RWPE1 (cell line): ENCODE measurements around the gene WHRN.

ENCODE experiments used
- CTCF ChIA-PET: fragments of 350-600 bp; sonication (Branson Sonifier 250); formaldehyde crosslinking; extraction: SDS; loops from one replicate; lab custom pipeline; 2021; lab: Yijun Ruan, JAX
- POLR2A ChIA-PET: fragments of 400-600 bp; formaldehyde crosslinking; extraction: SDS; loops from one replicate; lab custom pipeline; 2020; ENCODE audit warnings: antibody characterized with exemption; ENCODE audit not compliant: low non-redundant PET; lab: Yijun Ruan, JAX
- DNase-seq: peaks from one replicate; pipeline ENCODE4 v3.0.0; 2012; ENCODE audit warnings: low spot score
- H3K27ac ChIP-seq: fragments of 450-650 bp; 2 replicates; pipeline ENCODE4 v1.5.1; 2017
- CTCF ChIP-seq: fragments of 450-650 bp; conservative IDR thresholded peaks from 2 replicates; pipeline ENCODE4 v1.5.1; 2017; ENCODE audit warnings: low read depth, mild to moderate bottlenecking

The WHRN gene

GRCh38 chr9:114503009-114503408, 2.3 kb downstream of the WHRN start:
- TF ChIP-seq CTCF: no peak
- POLR2A ChIA-PET: no interaction called here
- no peak for DNase-seq
- CTCF ChIA-PET: interaction anchor here (0.6 to 8.0 kb wide), 8 partner anchors 68 to 1316 kb away, joined by 3 to 74 read pairs (median 6); no protein-coding TSS in a partner anchor
- peak overlapping the region; percentile 74 for H3K27ac ChIP-seq

- no peak for TF ChIP-seq CTCF
- POLR2A ChIA-PET: interaction anchor here (0.6 kb wide), 1 partner anchor 102 kb away, joined by 9 read pairs; no protein-coding TSS in a partner anchor
- H3K27ac ChIP-seq: peak overlapping the region; percentile 74
- CTCF ChIA-PET: interaction anchor here (0.5 to 8.0 kb wide), 9 partner anchors 15 to 1317 kb away, joined by 3 to 74 read pairs (median 5); no protein-coding TSS in a partner anchor
- DNase-seq: peak; percentile 75
Observed at GRCh38 chr9:114501796-114502682, 3.2 kb downstream of the WHRN start.

GRCh38 chr9:114500697-114501292, 4.5 kb downstream of the WHRN start:
- ChIA-PET POLR2A (interaction anchor here (0.6 kb wide), 1 partner anchor 60 kb away, joined by 3 read pairs; no protein-coding TSS in a partner anchor), CTCF (interaction anchor here (2.0 kb wide), 1 partner anchor 13 kb away, joined by 6 read pairs; no protein-coding TSS in a partner anchor)
- DNase-seq: no peak
- TF ChIP-seq CTCF: no peak
- H3K27ac ChIP-seq: no peak overlapping the region

- DNase-seq: no peak
- H3K27ac ChIP-seq: no peak overlapping the region
- TF ChIP-seq CTCF: no peak
- CTCF ChIA-PET: interaction anchor here (0.7 kb wide), 2 partner anchors 12 to 417 kb away, joined by 3 to 4 read pairs; no protein-coding TSS in a partner anchor
- POLR2A ChIA-PET: interaction anchor here (0.6 kb wide), 1 partner anchor 14 kb away, joined by 4 read pairs; no protein-coding TSS in a partner anchor
Observed at GRCh38 chr9:114499941-114500696, 5.2 kb downstream of the WHRN start.

GRCh38 chr9:114499528-114499927, 5.7 kb downstream of the WHRN start:
- H3K27ac ChIP-seq: no peak overlapping the region
- POLR2A ChIA-PET: interaction anchor here (0.6 kb wide), 1 partner anchor 13 kb away, joined by 4 read pairs; no protein-coding TSS in a partner anchor
- CTCF ChIA-PET: interaction anchor here (0.7 kb wide), 2 partner anchors 12 to 417 kb away, joined by 3 to 4 read pairs; no protein-coding TSS in a partner anchor
- no peak for DNase-seq
- TF ChIP-seq CTCF: no peak
